Measurements from ENCODE around the gene NR1H3. TPM values are rescaled to one million over a fixed set of nuclear protein-coding genes. Genes with fewer than 3 reads are reported as not detected.

NR1H3 gene
- total RNA-seq, 1 experiment from 2014 or later = 26.3 TPM

GRCh38 chr11:47272706-47273105, 14.9 kb downstream of the NR1H3 start:
- H4K20me1 ChIP-seq (ENCODE audit: control insufficient read depth, insufficient read depth, insufficient read length) = no peaks in the 10 kb centered on the region
- no peak overlapping the region for H3K9ac ChIP-seq (ENCODE audit: extremely low read depth, insufficient read length, low read length)
- H3K27ac ChIP-seq (ENCODE audit: insufficient read length, low read depth, low read length) = no peak overlapping the region
- TF ChIP-seq CTCF (conservative IDR thresholded peaks at IDR 0.05) = no peak
- no peak overlapping the region for H2AK5ac ChIP-seq (ENCODE audit: insufficient read length, low read length)
- H2BK12ac ChIP-seq (ENCODE audit: insufficient read length, low read depth, low read length) = no peak overlapping the region
- no peak overlapping the region for H2AFZ ChIP-seq (ENCODE audit: low read length)
- H3K79me2 ChIP-seq (ENCODE audit: insufficient read depth, low read length) = peaks cover 12% of the 10 kb centered on the region; the same call in 1 of the 2 replicates
- no peaks in the 10 kb centered on the region for H3K9me3 Mint-ChIP-seq
- no peaks in the 10 kb centered on the region for H3K27me3 Mint-ChIP-seq (ENCODE audit: low read depth)
- H2BK5ac ChIP-seq (ENCODE audit: insufficient read length, low read length) = no peak overlapping the region
- H3K9me3 ChIP-seq (ENCODE audit: control insufficient read depth, low read depth, low read length) = no peaks in the 10 kb centered on the region
- H4K91ac ChIP-seq (ENCODE audit: insufficient read length, low read depth, low read length) = no peak overlapping the region
- H3K23ac ChIP-seq (ENCODE audit: insufficient read length, low read depth, low read length) = no peak overlapping the region
- no peak overlapping the region for H3K4me2 ChIP-seq (ENCODE audit: insufficient read depth, insufficient read length, low read length)
- no CpG with 5 or more reads among the region's 1 CpG for WGBS (ENCODE audit: extremely low coverage, insufficient read length, low lambda C conversion rate)
- no peak overlapping the region for H2BK20ac ChIP-seq (ENCODE audit: low read depth, low read length, poor library complexity, severe bottlenecking)
- no peak overlapping the region for H3T11ph ChIP-seq (ENCODE audit: low read length)
- H3K4me1 ChIP-seq (ENCODE audit: insufficient read depth, low read length) = peaks cover 7% of the 10 kb centered on the region; the same call in 1 of the 2 replicates
- H3K36me3 Mint-ChIP-seq (ENCODE audit: insufficient read depth in 1 of 3, low read depth in 3 of 3) = peaks cover 16 to 35% (median 27%) of the 10 kb centered on the region in 3 experiments; a peak in 6 of 7 replicates
- no peak for DNase-seq
- no peak overlapping the region for H2BK15ac ChIP-seq (ENCODE audit: low read depth, low read length)
- no peak overlapping the region for H4K8ac ChIP-seq (replicated peaks; ENCODE audit: insufficient read length, low read depth, low read length)
- H3K4ac ChIP-seq (ENCODE audit: low read depth, low read length) = no peak overlapping the region
- H4K5ac ChIP-seq (ENCODE audit: insufficient read length, low read depth, low read length) = no peak overlapping the region
- no peak overlapping the region; a peak in 1 of 5 replicates for H3K4me3 Mint-ChIP-seq
- H3K18ac ChIP-seq (ENCODE audit: insufficient read length, low read depth, low read length) = no peak overlapping the region
- H3K79me1 ChIP-seq (ENCODE audit: insufficient read depth, low read depth, low read length, poor library complexity, severe bottlenecking) = no peaks in the 10 kb centered on the region
- peaks cover 33 to 39% of the 10 kb centered on the region in 2 experiments for H3K4me1 Mint-ChIP-seq
- no peak overlapping the region for H3K14ac ChIP-seq (ENCODE audit: insufficient read depth, low read length)
- H3K27me3 ChIP-seq (ENCODE audit: insufficient read depth, low read length) = no peaks in the 10 kb centered on the region
- no peak overlapping the region for H3K56ac ChIP-seq (ENCODE audit: insufficient read length, low read depth, low read length)
- H3K23me2 ChIP-seq (ENCODE audit: insufficient read length, low read depth, low read length, poor library complexity, severe bottlenecking) = peaks cover 13% of the 10 kb centered on the region
- no peak overlapping the region for H2BK120ac ChIP-seq (ENCODE audit: low read depth, low read length, poor library complexity, severe bottlenecking)
- H3K27ac Mint-ChIP-seq = no peak overlapping the region; a peak in 1 of 7 replicates

All from H9 (cell line).